GM13977 (cell line): ENCODE measurements around the gene SNX21.

Source experiments
- DNase-seq: peaks from one replicate; pipeline ENCODE4 v3.0.0; 2012; ENCODE audit warnings: low spot score
- CTCF ChIP-seq: IDR thresholded peaks from 2 replicates; pipeline ENCODE4 v1.5.1; 2012; ENCODE audit warnings: mild to moderate bottlenecking, control low read depth; ENCODE audit not compliant: insufficient read depth; ENCODE audit errors: extremely low read depth, missing control alignments
- in situ Hi-C: fragments of 300-500 bp; cut with MboI; formaldehyde crosslinking; loops from one replicate; pipeline ENCODE4 v1.12.0; 2022; ENCODE audit warnings: low sequenced_read_pairs, low pct_unique_long_range_greater_than_20kb, mixed read lengths, inconsistent platforms; ENCODE audit not compliant: unreplicated experiment

Gene SNX21

DNA sequence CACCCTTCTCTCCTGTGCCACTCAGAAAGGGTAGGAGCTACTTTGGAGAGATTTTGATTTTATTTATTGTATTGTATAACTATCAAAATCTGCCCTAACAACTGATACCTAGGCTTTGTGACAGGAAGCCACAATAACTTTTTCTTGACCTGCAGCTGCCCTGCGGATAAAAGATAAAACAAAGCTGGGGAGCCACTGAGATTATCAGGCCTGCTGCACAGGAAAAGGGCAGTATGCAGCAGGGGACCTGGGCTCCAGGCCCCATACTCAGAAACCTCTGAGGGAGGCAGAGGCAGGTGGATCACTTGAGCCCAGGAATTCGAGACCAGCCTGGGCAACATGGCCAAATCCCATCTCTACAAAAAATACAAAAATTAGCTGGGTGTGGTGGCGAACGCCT lies 980 bp upstream of the SNX21 start:
- DNase-seq, result no peak
- in situ Hi-C loops, result no loop called here
- TF ChIP-seq CTCF, result no peak

GRCh38 chr20:45833883-45834796 lies 541 bp downstream of the SNX21 start:
- in situ Hi-C loops, result no loop called here
- TF ChIP-seq CTCF, result no peak
- DNase-seq, result peak; percentile 86

DNA sequence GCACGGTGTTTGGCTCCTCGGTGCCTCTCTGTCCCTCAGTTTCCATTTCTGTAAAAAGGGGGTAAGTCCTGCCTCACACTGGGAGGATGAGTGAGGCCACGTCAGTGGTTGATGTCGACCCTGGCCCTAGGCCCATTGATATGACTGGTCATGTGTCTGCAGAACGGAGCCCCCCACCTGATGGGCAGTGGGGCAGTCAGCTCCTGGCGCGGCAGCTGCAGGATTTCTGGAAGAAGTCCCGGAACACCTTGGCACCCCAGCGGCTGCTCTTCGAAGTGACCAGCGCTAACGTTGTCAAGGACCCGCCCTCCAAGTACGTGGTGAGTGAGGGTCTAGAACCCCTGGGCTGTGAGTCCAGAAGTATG lies 1.2 kb downstream of the SNX21 start:
- no peak for TF ChIP-seq CTCF
- in situ Hi-C loops, result no loop called here
- no peak for DNase-seq

DNA sequence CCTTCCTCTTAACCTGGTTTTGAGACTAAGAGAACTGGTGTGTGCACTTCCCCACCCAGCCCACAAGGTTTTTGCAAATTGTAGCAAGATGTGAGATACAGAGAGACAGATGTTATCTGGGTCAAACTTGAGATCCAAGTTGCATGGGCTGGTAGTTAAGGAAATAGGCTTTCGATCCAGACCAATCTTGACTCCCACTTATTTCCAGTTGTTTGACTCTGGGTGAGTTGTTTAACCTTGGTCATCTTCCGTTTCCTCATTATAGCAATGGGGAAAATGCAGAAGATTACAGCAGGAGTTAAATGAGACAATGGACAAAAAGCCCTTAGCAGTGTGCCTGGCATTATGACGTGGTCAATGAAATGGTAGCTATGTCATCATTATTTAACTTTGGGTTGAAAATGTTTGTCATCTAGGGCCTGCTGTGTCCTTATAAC lies 1.7 kb downstream of the SNX21 start:
- in situ Hi-C loops, result no loop called here
- DNase-seq, result no peak
- TF ChIP-seq CTCF, result no peak

- TF ChIP-seq CTCF, result no peak
- in situ Hi-C loops, result no loop called here
- DNase-seq, result no peak
These were observed 2.2 kb downstream of the SNX21 start for GRCh38 chr20:45835825-45836224.

DNA sequence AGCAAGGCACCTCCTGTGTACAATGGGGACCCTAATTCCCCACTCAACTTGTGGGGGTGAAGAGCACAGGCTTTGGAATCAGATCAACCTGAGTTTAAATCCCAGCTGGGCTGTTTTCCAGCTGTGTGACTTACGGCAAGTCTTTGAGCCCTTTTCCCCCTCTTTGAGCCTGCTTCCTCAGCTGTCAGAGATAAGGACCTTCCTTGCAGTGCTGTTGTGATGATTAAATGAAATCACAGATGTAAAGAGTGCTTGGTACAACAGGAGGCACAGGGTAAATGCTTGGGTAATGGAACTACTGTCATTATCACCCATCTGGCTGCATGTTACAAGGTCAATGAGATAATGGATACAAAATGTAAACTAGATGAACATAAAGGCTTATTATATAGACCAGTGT lies 3.2 kb downstream of the SNX21 start:
- in situ Hi-C loops, result no loop called here
- DNase-seq, result no peak
- TF ChIP-seq CTCF, result no peak
